ENCODE data around the gene KRT38.

GRCh38 chr17:41418116-41418860 is 22.5 kb downstream of the KRT38 start:
- no peak for TF ChIP-seq CTCF (IDR thresholded peaks at IDR 0.05)
- no peak for TF ChIP-seq POLR2A (IDR thresholded peaks at IDR 0.05)
